ENCODE data around the gene METTL22.

Gene METTL22

GRCh38 chr16:8621572-8622314 is at the start of gene METTL22:
METTL22 (plus strand) TSS chr16:8621698; CDS start chr16:8625666, 3,968 bp downstream.
- peak; percentile 96 for DNase-seq (ENCODE audit: low spot score)

- no peak for DNase-seq (ENCODE audit: low spot score)
Observed at GRCh38 chr16:8572063-8572918, 49.2 kb upstream of the METTL22 start.

DNA sequence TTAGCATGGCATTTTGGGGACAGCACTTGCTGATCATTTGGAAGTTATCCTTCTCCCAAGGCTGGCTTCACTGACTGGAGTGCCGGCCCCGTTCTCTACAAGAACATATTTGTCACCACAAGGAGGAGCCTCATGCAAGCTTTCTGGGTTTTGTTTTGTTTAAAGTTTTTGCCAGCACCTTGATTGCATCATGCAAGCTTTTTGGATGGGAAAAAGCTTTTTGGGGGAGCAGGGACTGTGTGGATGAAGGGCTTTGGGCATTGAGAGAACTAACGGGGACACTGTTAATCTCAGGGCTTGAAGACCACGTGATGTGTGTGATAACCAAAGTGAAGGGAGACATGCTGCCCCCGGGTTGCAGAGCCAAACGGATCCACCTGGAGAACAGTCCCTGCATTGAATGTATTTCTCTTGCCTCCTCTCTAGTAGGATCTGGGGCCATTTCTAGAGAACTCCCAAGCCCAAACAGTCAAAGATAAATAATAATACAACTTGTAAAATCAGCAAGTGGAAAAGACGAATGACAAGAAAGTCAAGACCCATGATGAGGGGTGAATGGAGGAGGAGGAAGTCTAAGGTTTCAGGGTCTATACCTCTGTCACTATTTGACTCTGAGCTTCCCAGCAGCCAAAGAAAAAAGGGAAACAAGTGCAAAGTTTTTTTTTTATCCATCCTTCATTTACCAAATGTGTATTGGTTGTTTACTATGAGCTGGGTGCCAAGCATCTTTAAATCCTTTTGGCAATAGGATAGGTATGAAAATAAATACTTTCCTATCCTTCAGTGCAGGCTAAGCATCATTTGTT is 48.4 kb upstream of the METTL22 start:
- peak; percentile 34 for DNase-seq (ENCODE audit: low spot score)

- no peak for DNase-seq (ENCODE audit: low spot score)
Observed at GRCh38 chr16:8575399-8575798, 46.1 kb upstream of the METTL22 start.

- no peak for DNase-seq (ENCODE audit: low spot score)
Observed at GRCh38 chr16:8576141-8577004, 45.1 kb upstream of the METTL22 start.

- DNase-seq (ENCODE audit: low spot score), result no peak
Observed at GRCh38 chr16:8577678-8578304, 43.7 kb upstream of the METTL22 start.

DNA sequence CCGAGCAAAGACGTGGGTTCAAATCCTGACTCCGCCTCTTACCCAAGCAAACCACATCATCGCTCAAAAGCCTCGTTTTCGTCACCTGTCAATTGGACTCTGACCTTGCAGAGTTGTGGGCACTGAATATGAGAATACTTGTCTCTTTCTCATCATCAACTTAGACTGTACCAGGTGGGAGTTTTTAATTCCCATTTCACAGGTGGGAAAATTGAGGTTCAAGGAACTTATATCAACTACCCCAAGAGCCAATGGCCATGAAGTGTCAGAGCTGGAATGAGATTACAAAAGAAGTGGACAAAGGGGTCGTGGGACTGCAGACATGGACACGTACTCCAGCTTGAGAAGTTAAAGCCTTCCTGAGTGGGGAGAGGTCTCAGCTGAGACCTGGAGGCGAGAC is 41.9 kb upstream of the METTL22 start:
- no peak for DNase-seq (ENCODE audit: low spot score)

DNA sequence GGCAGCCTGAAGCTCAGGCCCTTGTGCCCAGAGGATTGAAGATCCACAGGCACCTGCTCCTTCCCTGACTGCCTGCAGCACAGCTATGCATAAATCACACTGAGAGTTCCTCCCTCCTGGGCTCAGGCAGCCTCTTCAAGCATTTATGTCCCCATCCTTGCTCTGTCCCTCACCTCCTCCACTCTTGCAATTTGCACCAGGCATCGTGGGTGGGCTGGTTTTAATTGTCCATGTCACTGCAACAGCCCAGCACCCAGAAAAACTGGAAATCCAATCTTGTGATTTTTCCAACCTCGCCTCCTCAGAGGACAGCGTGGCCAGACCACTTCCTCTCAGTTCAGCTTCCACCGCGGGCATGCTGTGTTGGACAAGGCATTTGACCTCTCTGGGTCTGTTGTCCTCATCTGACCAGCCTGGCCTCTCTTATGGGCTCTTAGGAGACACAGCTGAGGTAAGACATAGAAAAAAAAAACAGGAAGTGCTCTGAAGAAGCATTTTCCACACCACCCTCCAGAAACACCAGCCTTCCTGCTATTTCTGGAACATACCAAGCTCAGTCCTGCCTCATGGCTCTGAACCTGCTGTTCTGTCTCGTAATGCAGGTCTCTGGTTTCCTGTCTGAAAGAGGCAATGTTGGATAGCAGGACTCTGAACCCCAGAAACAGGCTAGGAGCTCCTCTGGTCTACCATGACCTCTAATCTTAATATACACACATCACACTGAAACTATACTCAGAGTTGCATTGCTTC is 39.5 kb upstream of the METTL22 start:
- DNase-seq (ENCODE audit: low spot score), result no peak

- no peak for DNase-seq (ENCODE audit: low spot score)
Observed at GRCh38 chr16:8583199-8583598, 38.3 kb upstream of the METTL22 start.

GRCh38 chr16:8583732-8584131 is 37.8 kb upstream of the METTL22 start:
- no peak for DNase-seq (ENCODE audit: low spot score)

- no peak for DNase-seq (ENCODE audit: low spot score)
Observed at GRCh38 chr16:8585041-8585440, 36.5 kb upstream of the METTL22 start.

DNA sequence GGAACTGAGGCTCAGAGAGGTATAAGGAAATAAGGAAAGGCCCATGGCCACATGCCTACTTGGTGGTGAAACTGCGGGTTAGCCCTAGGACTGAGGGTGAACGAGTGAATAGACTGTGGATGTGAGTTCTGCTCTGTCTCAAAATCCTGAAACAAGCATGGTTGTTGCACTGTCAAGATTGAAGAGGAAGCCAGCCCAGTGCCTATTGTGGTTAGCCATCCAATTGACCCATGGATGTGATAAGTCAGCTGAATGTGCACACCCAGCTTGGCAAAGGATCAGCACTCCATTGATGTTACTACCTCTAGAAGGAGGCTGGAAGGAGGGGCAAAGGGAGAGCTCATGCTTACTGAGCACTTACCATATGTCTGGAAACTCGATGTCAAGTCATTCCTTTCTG is 35.6 kb upstream of the METTL22 start:
- no peak for DNase-seq (ENCODE audit: low spot score)

- DNase-seq (ENCODE audit: low spot score), result no peak
Observed at GRCh38 chr16:8587065-8587464, 34.4 kb upstream of the METTL22 start.

DNA sequence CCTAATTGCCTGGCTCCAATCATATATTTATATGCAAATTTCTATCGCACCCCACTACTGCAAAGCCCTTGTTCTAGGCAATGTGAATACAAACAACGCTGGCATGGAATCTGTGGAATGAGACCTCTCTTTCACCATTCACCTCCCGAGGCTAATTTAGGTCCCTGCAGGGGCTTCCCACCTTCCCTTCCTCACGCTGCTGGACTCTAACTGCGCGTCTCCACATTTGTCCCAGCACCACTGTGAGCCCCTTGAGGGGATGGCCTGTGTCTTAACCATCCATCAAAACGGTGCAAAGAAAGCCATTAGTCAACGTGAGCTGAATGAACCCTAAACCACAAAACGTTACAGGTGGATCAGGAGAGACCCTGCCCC is 32.8 kb upstream of the METTL22 start:
- DNase-seq (ENCODE audit: low spot score), result no peak

DNA sequence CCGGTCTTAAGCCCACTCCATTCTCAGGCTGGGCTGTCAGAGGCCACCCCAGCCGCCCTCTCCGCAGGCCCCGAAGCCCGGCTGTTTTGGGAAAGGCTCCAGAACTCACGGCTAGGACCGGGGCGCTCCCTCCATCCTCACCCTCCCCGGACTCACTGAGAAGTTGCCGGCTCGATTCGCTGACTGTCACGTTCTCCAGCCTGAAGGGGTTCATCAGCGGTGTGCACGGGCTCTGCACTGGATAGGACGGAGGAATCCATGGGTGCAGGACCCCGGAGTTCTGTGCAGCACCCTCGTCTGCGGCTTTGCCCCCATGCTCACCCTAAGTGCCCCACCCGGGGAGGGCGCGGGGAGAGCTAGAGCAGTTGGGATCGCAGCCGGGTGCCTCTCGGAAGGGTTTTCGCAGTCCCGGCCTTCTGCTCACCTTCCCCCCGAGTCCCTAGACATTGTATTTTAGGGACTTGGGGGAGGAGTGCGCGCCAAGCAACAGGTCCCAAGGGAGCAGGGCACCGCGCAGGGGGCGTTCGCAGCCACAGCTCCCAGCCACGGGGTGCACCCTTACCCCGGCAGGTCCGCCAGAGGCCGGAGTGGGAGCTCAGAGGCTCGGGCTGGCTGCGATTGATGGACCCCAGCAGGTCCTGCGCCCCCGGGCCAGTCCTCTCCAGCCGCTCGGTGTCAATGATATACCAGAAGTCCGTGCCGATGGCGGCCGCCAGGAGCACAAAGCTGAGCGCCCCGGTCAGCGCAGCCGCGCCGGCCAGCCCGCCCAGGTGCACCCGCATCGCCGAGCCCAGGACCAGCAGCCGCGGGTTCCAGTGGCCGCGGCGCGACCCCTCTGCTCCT is 32.2 kb upstream of the METTL22 start:
- no peak for DNase-seq (ENCODE audit: low spot score)

DNA sequence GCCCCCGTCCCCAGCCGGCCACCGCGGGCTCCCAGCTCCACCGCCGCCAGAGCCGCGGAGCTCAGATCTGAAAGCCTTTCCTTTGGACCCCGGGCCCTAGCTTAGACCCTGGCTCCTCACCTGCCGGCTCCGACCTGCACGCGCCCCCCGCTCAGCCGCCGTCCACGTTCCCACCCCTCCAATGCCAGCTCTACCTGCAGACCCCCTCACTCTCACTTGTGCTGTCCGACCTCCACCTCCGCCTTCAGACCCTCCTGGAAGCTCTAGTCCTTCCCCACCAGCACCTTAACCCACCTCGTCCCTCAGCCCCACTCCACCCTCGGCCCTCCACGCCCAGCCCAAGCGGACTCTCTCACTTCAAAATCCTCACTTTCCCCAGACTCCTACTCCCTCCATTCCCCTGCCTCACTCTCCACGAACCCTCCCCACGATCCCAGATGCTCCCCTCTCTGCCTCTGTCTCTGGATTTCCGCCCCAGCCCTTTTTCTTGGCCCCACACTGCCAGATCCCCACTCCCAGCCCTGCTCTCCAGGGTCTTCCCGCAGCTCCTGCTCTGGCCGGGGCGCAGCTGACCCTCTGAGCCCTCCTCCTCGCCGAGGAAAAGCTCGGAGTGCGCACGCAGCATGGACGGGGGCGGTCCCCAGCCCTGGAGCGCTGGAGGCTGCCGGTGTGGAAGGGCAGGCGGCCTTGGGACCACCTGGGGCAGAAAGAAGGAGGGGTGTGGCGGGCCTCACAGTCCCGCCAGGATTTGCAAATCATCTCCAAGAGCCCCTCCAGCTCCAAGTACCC is 31.4 kb upstream of the METTL22 start, which contains the start of gene TMEM114:
Gene TMEM114, minus strand, starts transcription at position 612 of the 789 bp plus-strand sequence. CDS start 673 bp downstream, outside the sequence.
- no peak for DNase-seq (ENCODE audit: low spot score)

DNA sequence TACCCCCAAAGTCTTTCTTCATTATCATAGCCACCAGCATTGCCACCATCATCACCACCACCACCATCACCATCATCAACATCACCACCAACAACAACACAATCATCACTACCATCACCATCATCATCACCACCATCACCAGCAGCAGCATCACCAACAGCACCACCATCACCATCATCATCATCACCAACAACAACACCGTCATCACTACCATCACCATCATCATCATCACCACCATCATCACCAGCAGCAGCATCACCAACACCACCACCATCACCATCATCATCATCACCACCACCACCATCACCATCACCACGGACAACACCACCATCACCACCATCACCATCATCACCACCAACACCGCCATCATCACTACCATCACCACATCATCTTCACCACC is 30.7 kb upstream of the METTL22 start:
- no peak for DNase-seq (ENCODE audit: low spot score)

DNA sequence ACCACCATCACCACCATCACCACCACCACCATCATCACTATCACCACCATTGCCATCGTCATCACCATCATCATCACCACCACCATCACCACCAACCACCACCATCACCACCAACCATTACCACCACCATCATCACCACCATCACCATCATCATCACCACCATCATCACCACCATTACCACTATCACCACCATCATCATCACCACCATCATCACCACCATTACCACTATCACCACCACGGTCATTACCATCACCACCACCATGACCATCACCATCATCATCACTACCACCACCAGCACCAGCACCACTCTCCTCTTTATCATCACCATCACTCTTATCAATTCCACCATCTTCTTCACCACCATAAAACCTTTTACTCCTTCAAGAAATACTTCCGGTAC is 30.0 kb upstream of the METTL22 start:
- no peak for DNase-seq (ENCODE audit: low spot score)
